GM23338 (cell line): ENCODE results near the gene ERC1.

Experiments
- EZH2 ChIP-seq: fragments of 200-600 bp; sonication (generic); IDR thresholded peaks from one replicate; pipeline ENCODE4 v1.8.0; 2017; ENCODE audit warnings: antibody characterized with exemption, mild to moderate bottlenecking, low read depth; ENCODE audit not compliant: unreplicated experiment
- JUNB ChIP-seq: IDR thresholded peaks from one replicate; pipeline ENCODE4 v1.6.1; 2016; ENCODE audit warnings: antibody characterized with exemption; ENCODE audit not compliant: unreplicated experiment
- REST ChIP-seq: IDR thresholded peaks from one replicate; pipeline ENCODE4 v1.6.1; 2018; ENCODE audit warnings: antibody characterized with exemption; ENCODE audit not compliant: unreplicated experiment
- TF ChIP-seq, protein P1 (sequence below), 2 experiments: fragments of 200-600 bp in 1 of 2; sonication (generic) in 1 of 2; conservative IDR thresholded peaks; 2 replicates each; pipeline versions ENCODE4 v1.5.1 to v1.6.1; 2016 to 2017; ENCODE audit warnings: antibody characterized with exemption in 2 of 2, low read depth in 2 of 2, mild to moderate bottlenecking in 2 of 2, moderate library complexity in 1 of 2

- TF ChIP-seq REST (no peak), JUNB (no peak), EZH2 (no peak)
- TF ChIP-seq, protein P1, sequence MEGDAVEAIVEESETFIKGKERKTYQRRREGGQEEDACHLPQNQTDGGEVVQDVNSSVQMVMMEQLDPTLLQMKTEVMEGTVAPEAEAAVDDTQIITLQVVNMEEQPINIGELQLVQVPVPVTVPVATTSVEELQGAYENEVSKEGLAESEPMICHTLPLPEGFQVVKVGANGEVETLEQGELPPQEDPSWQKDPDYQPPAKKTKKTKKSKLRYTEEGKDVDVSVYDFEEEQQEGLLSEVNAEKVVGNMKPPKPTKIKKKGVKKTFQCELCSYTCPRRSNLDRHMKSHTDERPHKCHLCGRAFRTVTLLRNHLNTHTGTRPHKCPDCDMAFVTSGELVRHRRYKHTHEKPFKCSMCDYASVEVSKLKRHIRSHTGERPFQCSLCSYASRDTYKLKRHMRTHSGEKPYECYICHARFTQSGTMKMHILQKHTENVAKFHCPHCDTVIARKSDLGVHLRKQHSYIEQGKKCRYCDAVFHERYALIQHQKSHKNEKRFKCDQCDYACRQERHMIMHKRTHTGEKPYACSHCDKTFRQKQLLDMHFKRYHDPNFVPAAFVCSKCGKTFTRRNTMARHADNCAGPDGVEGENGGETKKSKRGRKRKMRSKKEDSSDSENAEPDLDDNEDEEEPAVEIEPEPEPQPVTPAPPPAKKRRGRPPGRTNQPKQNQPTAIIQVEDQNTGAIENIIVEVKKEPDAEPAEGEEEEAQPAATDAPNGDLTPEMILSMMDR (conservative IDR thresholded peaks at IDR 0.05; ENCODE audit: low read depth in 2 of 2), result no peak
Measured at GRCh38 chr12:1126091-1126490, 135.1 kb downstream of the ERC1 start.
